H1 (cell line): ENCODE measurements around the gene POLA1. TPM values are rescaled to one million over a fixed set of nuclear protein-coding genes. Genes with fewer than 3 reads are reported as not detected.
A peak's percentile ranks its signal among the peaks of the same experiment; 100 is the strongest.

Experiments
- CTCF ChIA-PET: fragments of 300-600 bp; sonication (Branson Sonifier 250); formaldehyde crosslinking; loops from one replicate; lab custom pipeline; 2021; ENCODE audit not compliant: partially characterized antibody; lab: Charles Lee
- POLR2A ChIA-PET: fragments of 300-600 bp; sonication (Branson Sonifier 250); formaldehyde crosslinking; loops from one replicate; lab custom pipeline; 2021; ENCODE audit warnings: inconsistent platforms; ENCODE audit not compliant: partially characterized antibody; lab: Charles Lee
- DNase-seq, 2 experiments: peaks; one replicate each; pipeline versions ENCODE4 v3.0.0 to v3.0.0-alpha.2; 2010 to 2022; ENCODE audit warnings: low spot score in 2 of 2, low read depth in 1 of 2, mixed read lengths in 1 of 2
- FAIRE-seq: peaks from 2 replicates; lab custom pipeline; 2011; peaks lifted over from hg19 to GRCh38; lab: Jason Lieb, UNC
- H2AFZ ChIP-seq: 2 replicates; pipeline ENCODE4 v1.8.1; 2012; ENCODE audit warnings: low read length, inconsistent platforms
- H2AK5ac ChIP-seq: 2 replicates; pipeline ENCODE4 v1.6.1; 2013; ENCODE audit warnings: low read depth, low read length
- H2BK120ac ChIP-seq: replicated peaks from 2 replicates; pipeline ENCODE3; 2013; ENCODE audit warnings: low read depth, low read length, inconsistent platforms
- H2BK12ac ChIP-seq: 2 replicates; pipeline ENCODE4 v1.6.1; 2013; ENCODE audit warnings: low read depth, low read length
- H2BK15ac ChIP-seq: 2 replicates; pipeline ENCODE4 v1.6.1; 2013; ENCODE audit warnings: low read length
- H2BK20ac ChIP-seq: 2 replicates; pipeline ENCODE4 v1.6.1; 2013; ENCODE audit warnings: low read length
- H2BK5ac ChIP-seq: 2 replicates; pipeline ENCODE4 v1.6.1; 2013; ENCODE audit warnings: low read depth, low read length
- H3K14ac ChIP-seq: 2 replicates; pipeline ENCODE4 v1.6.1; 2013; ENCODE audit warnings: inconsistent platforms; ENCODE audit not compliant: insufficient read length
- H3K18ac ChIP-seq: 2 replicates; pipeline ENCODE4 v1.6.1; 2013; ENCODE audit warnings: low read length; ENCODE audit errors: extremely low read depth
- H3K23ac ChIP-seq: 2 replicates; pipeline ENCODE4 v1.6.1; 2013; ENCODE audit warnings: inconsistent platforms; ENCODE audit not compliant: insufficient read length
- H3K23me2 ChIP-seq: 2 replicates; pipeline ENCODE4 v1.6.1; 2013; ENCODE audit warnings: low read depth, low read length
- H3K27ac ChIP-seq: 2 replicates; pipeline ENCODE4 v1.6.1; 2011; ENCODE audit warnings: low read depth, low read length, inconsistent platforms
- H3K27me3 ChIP-seq, 4 experiments: replicated peaks in 1 of 4; 1 replicate in 1 of 4; 2 replicates in 3 of 4; pipeline versions ENCODE4 v1.6.1 to v1.8.1; 2011 to 2013; ENCODE audit warnings: low read length in 3 of 4, mild to moderate bottlenecking in 3 of 4, inconsistent platforms in 2 of 4, mixed read lengths in 2 of 4, moderate library complexity in 1 of 4; ENCODE audit not compliant: control insufficient read depth in 3 of 4, insufficient read depth in 3 of 4; ENCODE audit errors: extremely low read depth in 1 of 4
- H3K36me3 ChIP-seq, 4 experiments: 2 replicates each; pipeline versions ENCODE4 v1.6.1 to v1.8.1; 2011 to 2013; ENCODE audit warnings: mild to moderate bottlenecking in 4 of 4, low read length in 3 of 4, moderate library complexity in 2 of 4, control low read depth in 1 of 4, inconsistent platforms in 1 of 4; ENCODE audit not compliant: insufficient read depth in 4 of 4, control insufficient read depth in 2 of 4
- H3K4ac ChIP-seq: replicated peaks from 2 replicates; pipeline ENCODE3; 2013; ENCODE audit warnings: low read length, low read depth, mixed read lengths, inconsistent platforms; ENCODE audit not compliant: insufficient read length
- H3K4me1 ChIP-seq, 4 experiments: replicated peaks in 1 of 4; 1 replicate in 1 of 4; 2 replicates in 3 of 4; pipeline versions ENCODE4 v1.6.1 to v1.8.1; 2011 to 2013; ENCODE audit warnings: low read length in 3 of 4, inconsistent platforms in 2 of 4, mixed read lengths in 1 of 4; ENCODE audit not compliant: insufficient read depth in 4 of 4, control insufficient read depth in 3 of 4
- H3K4me2 ChIP-seq, 2 experiments: 2 replicates each; pipeline versions ENCODE4 v1.6.1 to v1.8.1; 2011 to 2013; ENCODE audit warnings: low read depth in 2 of 2, low read length in 2 of 2, control low read depth in 1 of 2, inconsistent platforms in 1 of 2, mild to moderate bottlenecking in 1 of 2; ENCODE audit not compliant: insufficient read depth in 1 of 2
- H3K4me3 ChIP-seq, 4 experiments: fragments of 200-600, 300-600 bp in 1 of 4; sonication (generic), shearing (Covaris generic), sonication (Bioruptor Twin) in 1 of 4; 2 replicates each; pipeline versions ENCODE4 v1.5.1 to v1.8.1; 2011 to 2016; ENCODE audit warnings: low read length in 4 of 4, low read depth in 3 of 4, control low read depth in 2 of 4, inconsistent platforms in 2 of 4, mild to moderate bottlenecking in 2 of 4, mixed read lengths in 1 of 4, moderate library complexity in 1 of 4; ENCODE audit not compliant: insufficient read depth in 2 of 4; ENCODE audit errors: extremely low read depth in 1 of 4
- H3K56ac ChIP-seq: replicated peaks from 2 replicates; pipeline ENCODE3; 2013; ENCODE audit warnings: low read depth, mild to moderate bottlenecking, mixed read lengths, low read length, inconsistent platforms; ENCODE audit not compliant: insufficient read length
- H3K79me1 ChIP-seq: 2 replicates; pipeline ENCODE4 v1.6.1; 2013; ENCODE audit warnings: low read depth, low read length, control low read depth
- H3K79me2 ChIP-seq, 2 experiments: 2 replicates each; pipeline versions ENCODE4 v1.6.1 to v1.8.1; 2012 to 2013; ENCODE audit warnings: low read length in 2 of 2, mild to moderate bottlenecking in 2 of 2, inconsistent platforms in 1 of 2; ENCODE audit not compliant: insufficient read depth in 2 of 2, control insufficient read depth in 1 of 2
- H3K9ac ChIP-seq, 4 experiments: replicated peaks in 1 of 4; 1 replicate in 1 of 4; 2 replicates in 3 of 4; pipeline versions ENCODE4 v1.6.1 to v1.8.1; 2011 to 2013; ENCODE audit warnings: low read depth in 3 of 4, low read length in 3 of 4, control low read depth in 2 of 4, mild to moderate bottlenecking in 2 of 4, moderate library complexity in 2 of 4, inconsistent platforms in 1 of 4; ENCODE audit errors: extremely low read depth in 1 of 4
- H3K9me3 ChIP-seq, 2 experiments: 2 replicates each; pipeline versions ENCODE4 v1.6.1 to v1.8.1; 2012 to 2013; ENCODE audit warnings: mild to moderate bottlenecking in 2 of 2, moderate library complexity in 2 of 2, control low read depth in 1 of 2, inconsistent platforms in 1 of 2, low read depth in 1 of 2, low read length in 1 of 2, mixed read lengths in 1 of 2; ENCODE audit not compliant: insufficient read depth in 2 of 2
- H4K20me1 ChIP-seq, 2 experiments: replicated peaks in 1 of 2; 2 replicates each; pipeline versions ENCODE3 to v1.8.1; 2011 to 2013; ENCODE audit warnings: inconsistent platforms in 2 of 2, low read length in 2 of 2, mild to moderate bottlenecking in 1 of 2; ENCODE audit not compliant: insufficient read depth in 2 of 2, control insufficient read depth in 1 of 2
- H4K5ac ChIP-seq: 2 replicates; pipeline ENCODE4 v1.6.1; 2013; ENCODE audit warnings: low read length, low read depth, mixed read lengths, inconsistent platforms; ENCODE audit not compliant: insufficient read length
- H4K8ac ChIP-seq: 2 replicates; pipeline ENCODE4 v1.8.0; 2013; ENCODE audit warnings: mild to moderate bottlenecking, moderate library complexity, low read length, inconsistent platforms; ENCODE audit not compliant: insufficient read depth; ENCODE audit errors: extremely low read depth
- H4K91ac ChIP-seq: replicated peaks from 2 replicates; pipeline ENCODE3; 2013; ENCODE audit warnings: low read length, mixed read lengths, inconsistent platforms; ENCODE audit not compliant: insufficient read length
- ASH2L ChIP-seq: fragments of 200-600, 300-600 bp; sonication (generic); IDR thresholded peaks from one replicate; pipeline ENCODE4 v1.7.1; 2017; ENCODE audit warnings: low read length
- CBX5 ChIP-seq: fragments of 300-800, 300-1000 bp; sonication (generic); IDR thresholded peaks from 2 replicates; pipeline ENCODE4 v1.7.1; 2016; ENCODE audit warnings: antibody characterized with exemption, low read length, low read depth
- CREB1 ChIP-seq: IDR thresholded peaks from 2 replicates; pipeline ENCODE4 v1.6.1; 2012; ENCODE audit warnings: inconsistent platforms
- EP300 ChIP-seq, 2 experiments: IDR thresholded peaks; 1 replicate in 1 of 2; 2 replicates in 1 of 2; pipeline ENCODE4 v1.6.1; 2011 to 2012; ENCODE audit warnings: low read depth in 2 of 2, low read length in 2 of 2, mild to moderate bottlenecking in 2 of 2, borderline replicate concordance in 1 of 2, inconsistent platforms in 1 of 2, moderate library complexity in 1 of 2
- GABPA ChIP-seq: IDR thresholded peaks from 2 replicates; pipeline ENCODE4 v1.6.1; 2011; ENCODE audit warnings: mild to moderate bottlenecking, low read length, moderate library complexity, borderline replicate concordance; ENCODE audit not compliant: insufficient read depth
- HDAC2 ChIP-seq, 2 experiments: fragments of 300-600 bp in 1 of 2; sonication (generic) in 1 of 2; IDR thresholded peaks; 2 replicates each; pipeline ENCODE4 v1.6.1; 2011 to 2012; ENCODE audit warnings: low read depth in 2 of 2, low read length in 2 of 2, mild to moderate bottlenecking in 2 of 2, moderate library complexity in 2 of 2, borderline replicate concordance in 1 of 2, inconsistent platforms in 1 of 2
- SRF ChIP-seq: IDR thresholded peaks from 2 replicates; pipeline ENCODE4 v1.6.1; 2011; ENCODE audit warnings: mild to moderate bottlenecking, low read depth, low read length, moderate library complexity
- SUZ12 ChIP-seq: fragments of 200-600 bp; sonication (generic); IDR thresholded peaks from 2 replicates; pipeline ENCODE4 v1.6.1; 2012; ENCODE audit warnings: mild to moderate bottlenecking, inconsistent platforms, low read length, moderate library complexity, mixed read lengths
- TEAD4 ChIP-seq: IDR thresholded peaks from 2 replicates; pipeline ENCODE4 v1.6.1; 2012; ENCODE audit warnings: low read depth, low read length, inconsistent platforms, mixed read lengths
- WGBS, 2 experiments: shearing (Covaris generic) in 1 of 2; methylation state at CpG; one replicate each; pipeline versions ENCODE4 v1.1.6 to v1.1.7; 2013 to 2015; ENCODE audit warnings: low lambda C conversion rate in 2 of 2, mixed read lengths in 2 of 2, inconsistent platforms in 1 of 2, low coverage in 1 of 2, missing lambda C conversion rate in 1 of 2; ENCODE audit not compliant: insufficient replicate concordance in 2 of 2, insufficient coverage in 1 of 2, insufficient read length in 1 of 2; ENCODE audit errors: extremely low coverage in 1 of 2, missing lambda C conversion rate in 1 of 2; 5-methylcytosine and 5-hydroxymethylcytosine counted together
- polyA plus RNA-seq, 7 experiments: library from polyadenylated mRNA; depleted of rRNA in 3 of 7; stranded (reverse) in 5 of 7; unstranded in 2 of 7; fragments of >200 nt in 5 of 7; fragments of 200-250 nt in 2 of 7; gene quantifications; 1 replicate in 5 of 7; 2 replicates in 1 of 7; 4 replicates in 1 of 7; pipeline versions ENCODE4 v1.2.1 to v1.2.3, GENCODE V29; 2011 to 2013; ENCODE audit warnings: missing spikeins in 2 of 7, mixed read lengths in 2 of 7
- total RNA-seq: library from RNA; stranded (reverse); fragmentation: NEBNext Ultra II Directional; extraction: Animal tissue kit (Norgen Biotek cat#: 25700); gene quantifications from 2 replicates; pipeline ENCODE4 v1.2.1, GENCODE V29; 2021

Gene POLA1
- total and polyA plus RNA-seq, 2 of the 8 experiments (the other 6 are each of a cell fraction or from before 2014, with no cell fraction given), result 5.6 to 34.9 TPM

DNA sequence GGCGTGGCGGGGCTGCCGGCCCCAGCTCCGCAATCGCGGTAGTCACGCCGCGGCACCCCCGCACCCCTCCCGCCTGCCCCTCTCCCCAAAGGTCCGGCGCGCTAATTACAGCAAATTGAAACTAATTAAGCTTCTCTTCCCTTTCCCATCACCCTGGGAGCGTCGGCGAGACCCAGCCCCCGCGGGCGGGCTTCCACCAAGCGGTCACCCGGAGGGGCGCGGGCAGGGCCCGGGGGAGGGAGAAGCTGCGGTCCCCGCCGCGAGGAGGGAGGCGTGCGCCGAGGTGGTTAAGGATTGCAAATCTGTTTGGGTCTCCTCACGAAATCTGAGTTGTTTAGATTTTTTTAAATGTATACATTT is 308.9 kb downstream of the POLA1 start:
- TF ChIP-seq HDAC2 (IDR thresholded peaks at IDR 0.05; ENCODE audit: borderline replicate concordance in 1 of 2, low read depth in 2 of 2, low read length in 2 of 2), result no peak
- TF ChIP-seq TEAD4, result no peak
- TF ChIP-seq CBX5, result no peak
- TF ChIP-seq SUZ12, result no peak
- no peak for TF ChIP-seq ASH2L
- TF ChIP-seq EP300 (IDR thresholded peaks at IDR 0.05; ENCODE audit: borderline replicate concordance in 1 of 2, low read depth in 2 of 2, low read length in 2 of 2), result no peak
- no peak for TF ChIP-seq SRF
- no peak for TF ChIP-seq GABPA
- no peak for TF ChIP-seq CREB1
- Histone ChIP-seq H3K4me1 (peaks cover 0 to 17% (median 10%) of the 10 kb centered on the region in 4 experiments; a peak in 6 of 7 replicates), H3K14ac (no peak overlapping the region), H2BK20ac (no peak overlapping the region), H3K4me3 (peak overlapping the region; percentile 12 to 58 (median 30); a peak in 6 of 8 replicates), H3K4me2 (peak overlapping the region; percentile 75 to 95), H2BK12ac (no peak overlapping the region), H2AFZ (no peak overlapping the region), H3K27me3 (peaks cover 48 to 80% (median 66%) of the 10 kb centered on the region in 4 experiments), H4K20me1 (peaks cover 2 to 4% of the 10 kb centered on the region in 2 experiments), H3K4ac (no peak overlapping the region), H3K23ac (no peak overlapping the region), H3K23me2 (peaks cover 8% of the 10 kb centered on the region; the same call in 1 of the 2 replicates), H3K9me3 (no peaks in the 10 kb centered on the region), H3K27ac (no peak overlapping the region), H2AK5ac (no peak overlapping the region), H4K5ac (no peak overlapping the region), H3K56ac (no peak overlapping the region), H2BK120ac (no peak overlapping the region), H4K91ac (no peak overlapping the region), H3K18ac (no peak overlapping the region), H4K8ac (no peak overlapping the region), H3K79me2 (no peaks in the 10 kb centered on the region), H2BK15ac (no peak overlapping the region), H3K9ac (no peak overlapping the region), H3K79me1 (no peaks in the 10 kb centered on the region), H3K36me3 (peaks cover 0 to 11% (median 0%) of the 10 kb centered on the region in 4 experiments; a peak in 2 of 8 replicates), H2BK5ac (no peak overlapping the region)
- ChIA-PET CTCF (interaction anchor here (1.0 to 2.1 kb wide), 3 partner anchors 9 to 164 kb away, joined by 3 to 8 read pairs (median 4); no protein-coding TSS in a partner anchor), POLR2A (interaction anchor here (0.8 to 2.1 kb wide), 3 partner anchors 9 to 14 kb away, joined by 3 to 5 read pairs (median 4); partner anchors contain the start of gene ARX)
- FAIRE-seq (no peak), DNase-seq (no peak)
- no CpG with 5 or more reads among the region's 33 CpGs for WGBS, 2 experiments
